ENCODE results near the gene NMU. TPM values are rescaled to one million over a fixed set of nuclear protein-coding genes. Genes with fewer than 3 reads are reported as not detected.

The NMU gene
- total RNA-seq, 1 donor = not detected

DNA sequence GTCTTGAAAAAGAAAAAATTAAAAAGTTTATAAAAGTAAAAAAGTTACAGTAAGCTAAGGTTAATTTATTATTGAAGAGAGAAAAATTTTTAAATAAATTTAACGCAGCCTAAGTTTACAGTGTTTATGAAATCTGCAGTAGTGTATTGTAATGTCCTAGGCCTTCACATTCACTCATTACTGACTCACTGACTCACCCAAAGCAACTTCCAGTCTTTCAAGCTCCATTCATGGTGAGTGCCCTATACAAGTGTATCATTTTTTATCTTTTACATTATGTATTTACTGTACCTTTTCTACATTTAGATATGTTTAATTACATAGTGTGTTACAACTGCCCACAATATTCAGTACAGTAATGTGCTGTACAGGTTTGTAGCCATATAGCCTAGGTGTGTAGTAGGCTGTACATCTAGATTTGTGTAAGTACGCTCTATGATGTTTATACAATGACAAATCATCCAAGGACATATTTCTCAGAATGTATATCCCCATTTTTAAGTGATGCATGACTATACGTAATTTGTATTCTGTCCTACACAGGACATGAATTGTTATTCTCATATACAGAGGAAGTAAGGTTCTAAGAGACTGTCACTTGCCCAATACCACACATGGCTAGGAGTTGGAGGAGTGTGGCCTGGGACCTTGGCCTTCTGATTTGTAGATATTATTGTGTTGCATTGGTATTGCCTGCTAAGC, 24.6 kb downstream of the NMU start:
- DNase-seq (ENCODE audit: low read depth) = no peak
- no peak for TF ChIP-seq CTCF (IDR thresholded peaks at IDR 0.05; ENCODE audit: insufficient read depth, low read length)
- H3K4me3 ChIP-seq (ENCODE audit: low read depth, low read length) = no peak overlapping the region

GRCh38 chr4:55610381-55610780, 25.7 kb downstream of the NMU start:
- TF ChIP-seq CTCF (IDR thresholded peaks at IDR 0.05; ENCODE audit: insufficient read depth, low read length) = no peak

GRCh38 chr4:55609393-55609866, 26.7 kb downstream of the NMU start:
- DNase-seq (ENCODE audit: low read depth) = peak; percentile 83
- no peak for TF ChIP-seq CTCF (IDR thresholded peaks at IDR 0.05; ENCODE audit: insufficient read depth, low read length)
- no peak overlapping the region for H3K4me3 ChIP-seq (ENCODE audit: low read depth, low read length)

More at GRCh38 chr4:55610381-55610780, 25.7 kb downstream of the NMU start:
- DNase-seq (ENCODE audit: low read depth) = no peak
- H3K4me3 ChIP-seq (ENCODE audit: low read depth, low read length) = no peak overlapping the region

DNA sequence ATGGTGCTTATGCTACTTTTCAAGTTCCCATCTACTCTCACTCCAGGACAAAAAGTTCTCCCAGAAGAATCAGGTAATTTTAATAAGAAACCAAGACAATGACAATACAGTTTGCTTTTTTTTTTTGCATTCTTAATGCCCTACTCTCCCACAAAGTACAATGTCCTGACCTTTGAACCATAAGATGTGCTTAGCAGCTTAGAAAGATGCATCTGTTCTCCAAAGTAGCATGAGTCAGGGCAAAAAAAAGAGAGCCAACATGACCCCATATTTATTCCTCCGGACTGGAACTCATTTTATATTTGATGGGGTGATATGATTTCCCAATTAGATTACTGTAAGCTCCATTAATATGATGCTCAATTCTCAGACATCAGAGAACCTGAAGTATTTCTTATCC, 27.5 kb downstream of the NMU start:
- DNase-seq (ENCODE audit: low read depth) = no peak
- TF ChIP-seq CTCF (IDR thresholded peaks at IDR 0.05; ENCODE audit: insufficient read depth, low read length) = no peak
- H3K4me3 ChIP-seq (ENCODE audit: low read depth, low read length) = no peak overlapping the region

DNA sequence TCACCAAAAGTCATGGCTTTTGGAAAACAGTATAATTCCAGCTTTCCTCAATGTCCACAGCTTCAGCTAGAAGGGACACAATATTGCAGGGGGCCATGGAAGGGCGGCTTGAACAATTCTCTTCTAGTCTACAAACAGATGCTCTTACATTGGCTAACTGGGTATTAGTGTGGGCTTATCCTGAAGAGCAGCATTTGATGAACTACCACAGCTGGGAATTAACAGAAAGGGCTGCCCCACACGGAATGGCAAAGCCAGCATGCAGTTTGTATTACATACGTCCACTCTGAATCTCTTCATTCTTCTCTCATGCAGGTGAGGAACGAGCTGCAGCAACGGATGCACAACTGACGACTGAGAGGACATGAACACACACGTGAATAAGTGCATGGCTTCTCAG, 31.1 kb downstream of the NMU start:
- H3K4me3 ChIP-seq (ENCODE audit: low read depth, low read length) = no peak overlapping the region
- no peak for TF ChIP-seq CTCF (IDR thresholded peaks at IDR 0.05; ENCODE audit: insufficient read depth, low read length)
- DNase-seq (ENCODE audit: low read depth) = no peak

DNA sequence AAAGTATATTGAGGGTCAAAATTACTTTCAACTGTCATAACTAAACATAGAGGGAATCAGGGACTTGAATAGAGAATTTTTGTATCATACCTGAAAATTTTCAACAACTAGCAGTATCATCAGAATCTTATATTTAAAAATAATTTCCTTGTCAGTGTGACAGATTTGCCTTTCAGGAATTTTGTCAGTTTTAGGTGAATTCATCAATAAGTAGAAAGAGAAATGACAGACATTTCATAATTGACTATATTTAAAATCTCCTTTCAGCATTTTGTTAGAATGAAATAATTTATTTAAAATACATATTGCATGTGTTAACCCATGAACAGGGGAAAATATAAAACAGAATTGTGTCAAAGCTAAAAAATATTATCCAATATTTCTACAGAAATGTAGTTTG, 35.5 kb downstream of the NMU start:
- no peak for TF ChIP-seq CTCF (IDR thresholded peaks at IDR 0.05; ENCODE audit: insufficient read depth, low read length)

GRCh38 chr4:55598641-55599040, 37.5 kb downstream of the NMU start:
- TF ChIP-seq CTCF (IDR thresholded peaks at IDR 0.05; ENCODE audit: insufficient read depth, low read length) = no peak
- DNase-seq (ENCODE audit: low read depth) = no peak
- H3K4me3 ChIP-seq (ENCODE audit: low read depth, low read length) = no peak overlapping the region

More for the DNA sequence above, 35.5 kb downstream of the NMU start:
- no peak for DNase-seq (ENCODE audit: low read depth)
- H3K4me3 ChIP-seq (ENCODE audit: low read depth, low read length) = no peak overlapping the region

Data from fibroblast of the aortic adventitia (primary cell).